WTC11 (cell line): ENCODE results near the gene RRP1. TPM values are rescaled to one million over a fixed set of nuclear protein-coding genes. Genes with fewer than 3 reads are reported as not detected.

Source experiments
- ATAC-seq: fragments of 200-7000 bp; cut with Tn5 transposase; 2 replicates; pipeline ENCODE4 v1.10.0; 2021; ENCODE audit warnings: mild to moderate bottlenecking, moderate library complexity
- CTCF ChIA-PET: fragments of 300-600 bp; sonication (Branson Sonifier 250); formaldehyde crosslinking; loops from one replicate; lab custom pipeline; 2021; ENCODE audit warnings: antibody characterized with exemption; lab: Charles Lee
- POLR2A ChIA-PET: fragments of 350-600 bp; sonication (Branson Sonifier 250); formaldehyde crosslinking; loops from one replicate; lab custom pipeline; 2021; ENCODE audit warnings: antibody characterized with exemption; lab: Charles Lee
- DNase-seq: peaks from one replicate; pipeline ENCODE4 v3.0.0; 2021; ENCODE audit warnings: low spot score
- H3K27ac Mint-ChIP-seq: 2 replicates; pipeline ENCODE4 v1.8.0; 2021; ENCODE audit warnings: mixed read lengths
- H3K27me3 Mint-ChIP-seq: 2 replicates; pipeline ENCODE4 v1.8.0; 2021; ENCODE audit warnings: low read depth, mild to moderate bottlenecking, moderate library complexity, mixed read lengths
- H3K36me3 Mint-ChIP-seq: 2 replicates; pipeline ENCODE4 v1.8.0; 2021; ENCODE audit warnings: mixed read lengths
- H3K4me1 Mint-ChIP-seq: 2 replicates; pipeline ENCODE4 v1.8.0; 2022; ENCODE audit warnings: mixed read lengths
- H3K4me3 Mint-ChIP-seq: 2 replicates; pipeline ENCODE4 v1.8.0; 2021; ENCODE audit warnings: mild to moderate bottlenecking, moderate library complexity, mixed read lengths
- H3K9me3 Mint-ChIP-seq: 2 replicates; pipeline ENCODE4 v1.8.0; 2021; ENCODE audit warnings: mixed read lengths
- FOXJ3 ChIP-seq: sonication (generic); formaldehyde crosslinking; IDR thresholded peaks from 2 replicates; pipeline ENCODE4 v1.9.0; 2021; ENCODE audit warnings: missing genetic modification reagents, mild to moderate bottlenecking, borderline replicate concordance
- GTF2I ChIP-seq: fragments of 250-450 bp; sonication (Bioruptor Pico); conservative IDR thresholded peaks from 2 replicates; pipeline ENCODE4 v1.4.0; 2021; ENCODE audit warnings: mild to moderate bottlenecking
- HMGA2 ChIP-seq: fragments of 250-450 bp; sonication (Bioruptor Pico); IDR thresholded peaks from 2 replicates; pipeline ENCODE4 v1.4.0; 2021; ENCODE audit warnings: mild to moderate bottlenecking, moderate library complexity
- NFE2L1 ChIP-seq: sonication (generic); formaldehyde crosslinking; IDR thresholded peaks from 2 replicates; pipeline ENCODE4 v1.8.1; 2023; ENCODE audit warnings: missing genetic modification reagents
- OVOL2 ChIP-seq: fragments of 250-450 bp; sonication (Bioruptor Pico); IDR thresholded peaks from 2 replicates; pipeline ENCODE4 v1.9.0; 2021; ENCODE audit warnings: mild to moderate bottlenecking, borderline replicate concordance
- SMAD3 ChIP-seq: sonication (generic); formaldehyde crosslinking; IDR thresholded peaks from 2 replicates; pipeline ENCODE4 v1.8.0; 2022; ENCODE audit warnings: missing genetic modification reagents, mild to moderate bottlenecking, borderline replicate concordance
- ZNF138 ChIP-seq: sonication (generic); formaldehyde crosslinking; conservative IDR thresholded peaks from 2 replicates; pipeline ENCODE4 v1.8.1; 2022; ENCODE audit warnings: mild to moderate bottlenecking, moderate library complexity, missing genetic modification reagents
- ZNF671 ChIP-seq: fragments of 250-450 bp; sonication (Bioruptor Pico); IDR thresholded peaks from 2 replicates; pipeline ENCODE4 v1.8.0; 2021; ENCODE audit warnings: mild to moderate bottlenecking
- total RNA-seq: library from RNA; stranded (reverse); gene quantifications from 3 replicates; pipeline ENCODE4 v1.2.3, GENCODE V29; 2021
- TF ChIP-seq, protein P1 (sequence below): sonication (generic); formaldehyde crosslinking; IDR thresholded peaks from 2 replicates; pipeline ENCODE4 v1.8.0; 2023; ENCODE audit warnings: mild to moderate bottlenecking, missing genetic modification reagents
- TF ChIP-seq, protein P2 (sequence below): fragments of 250-450 bp; sonication (Bioruptor Pico); IDR thresholded peaks from 2 replicates; pipeline ENCODE4 v1.9.0; 2021; ENCODE audit warnings: mild to moderate bottlenecking, borderline replicate concordance
- TF ChIP-seq, protein P3 (sequence below): sonication (generic); formaldehyde crosslinking; conservative IDR thresholded peaks from 2 replicates; pipeline ENCODE4 v1.8.1; 2023; ENCODE audit warnings: mild to moderate bottlenecking, low read depth, missing genetic modification reagents, moderate library complexity
- TF ChIP-seq, protein P4 (sequence below): sonication (generic); formaldehyde crosslinking; conservative IDR thresholded peaks from 2 replicates; pipeline ENCODE4 v1.8.1; 2022; ENCODE audit warnings: mild to moderate bottlenecking, missing genetic modification reagents

The RRP1 gene
- total RNA-seq, 1 experiment from 2014 or later = 53.0 TPM

DNA sequence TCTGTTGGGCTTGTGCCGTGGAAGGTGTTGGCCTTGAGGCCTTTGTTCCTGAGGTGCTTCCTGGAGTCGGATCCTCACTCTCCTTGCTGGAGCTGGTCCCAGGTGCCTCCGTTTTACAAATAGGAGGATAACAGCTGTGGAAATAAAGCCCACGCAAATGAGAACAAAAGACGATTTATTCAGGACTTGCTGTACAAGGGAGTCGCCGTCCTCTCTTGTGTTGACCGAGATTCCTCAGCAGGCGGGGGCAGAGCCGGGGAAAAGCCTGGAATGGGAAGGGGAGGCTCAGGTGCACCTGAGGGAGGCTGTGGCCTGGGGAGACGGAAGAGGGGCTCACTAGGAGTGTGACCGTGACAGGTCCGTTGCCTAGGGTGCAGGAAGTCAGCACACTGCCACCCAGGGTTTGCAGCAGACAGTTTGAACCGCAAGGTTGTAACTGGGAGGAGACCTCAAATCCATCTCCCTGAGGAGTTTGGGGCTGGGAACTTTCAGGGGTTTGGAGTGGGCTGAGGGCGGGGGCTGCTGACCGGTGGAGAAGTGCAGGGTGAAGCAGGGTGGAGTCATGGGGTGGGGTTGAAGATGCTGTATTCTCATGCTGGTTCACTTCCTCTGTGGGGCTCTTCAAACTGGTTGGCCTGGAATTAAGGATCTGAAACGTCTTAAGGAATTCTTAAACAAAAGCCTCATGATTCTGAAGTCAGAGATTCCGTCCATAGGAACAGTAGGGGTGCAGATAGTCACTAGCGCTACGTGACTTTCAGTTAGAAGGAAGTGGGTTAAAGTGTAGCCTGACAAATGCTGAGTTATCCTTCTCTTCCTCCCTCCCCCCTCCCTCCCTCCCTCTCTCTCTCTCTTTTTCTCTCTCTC, 10.7 kb upstream of the RRP1 start (continued):
- TF ChIP-seq, protein P1, sequence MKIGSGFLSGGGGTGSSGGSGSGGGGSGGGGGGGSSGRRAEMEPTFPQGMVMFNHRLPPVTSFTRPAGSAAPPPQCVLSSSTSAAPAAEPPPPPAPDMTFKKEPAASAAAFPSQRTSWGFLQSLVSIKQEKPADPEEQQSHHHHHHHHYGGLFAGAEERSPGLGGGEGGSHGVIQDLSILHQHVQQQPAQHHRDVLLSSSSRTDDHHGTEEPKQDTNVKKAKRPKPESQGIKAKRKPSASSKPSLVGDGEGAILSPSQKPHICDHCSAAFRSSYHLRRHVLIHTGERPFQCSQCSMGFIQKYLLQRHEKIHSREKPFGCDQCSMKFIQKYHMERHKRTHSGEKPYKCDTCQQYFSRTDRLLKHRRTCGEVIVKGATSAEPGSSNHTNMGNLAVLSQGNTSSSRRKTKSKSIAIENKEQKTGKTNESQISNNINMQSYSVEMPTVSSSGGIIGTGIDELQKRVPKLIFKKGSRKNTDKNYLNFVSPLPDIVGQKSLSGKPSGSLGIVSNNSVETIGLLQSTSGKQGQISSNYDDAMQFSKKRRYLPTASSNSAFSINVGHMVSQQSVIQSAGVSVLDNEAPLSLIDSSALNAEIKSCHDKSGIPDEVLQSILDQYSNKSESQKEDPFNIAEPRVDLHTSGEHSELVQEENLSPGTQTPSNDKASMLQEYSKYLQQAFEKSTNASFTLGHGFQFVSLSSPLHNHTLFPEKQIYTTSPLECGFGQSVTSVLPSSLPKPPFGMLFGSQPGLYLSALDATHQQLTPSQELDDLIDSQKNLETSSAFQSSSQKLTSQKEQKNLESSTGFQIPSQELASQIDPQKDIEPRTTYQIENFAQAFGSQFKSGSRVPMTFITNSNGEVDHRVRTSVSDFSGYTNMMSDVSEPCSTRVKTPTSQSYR (CRISPR knock-in tag) = no peak

DNA sequence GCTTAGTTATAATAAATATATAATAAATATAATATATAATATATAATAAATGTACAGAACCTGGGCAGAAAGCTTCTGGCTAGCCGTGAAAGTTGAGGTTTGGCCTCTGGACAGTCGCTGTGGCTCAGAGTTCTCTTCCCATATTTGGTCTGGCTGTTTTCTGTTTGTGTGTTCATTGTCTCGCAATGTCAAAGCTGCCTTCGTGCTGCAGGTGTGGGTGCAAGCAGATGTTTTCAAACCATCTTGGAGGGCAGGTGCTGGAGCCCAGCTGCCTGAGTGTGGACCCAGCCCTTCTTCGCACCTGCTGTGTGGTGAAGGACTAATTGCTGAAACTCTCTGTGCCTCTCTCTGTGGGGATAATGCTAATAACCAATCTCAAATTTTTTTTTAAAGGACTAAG, 9.7 kb upstream of the RRP1 start:
- peaks cover 2% of the 10 kb centered on the region; the same call in 1 of the 2 replicates for H3K27me3 Mint-ChIP-seq
- DNase-seq (no peak), ATAC-seq (no peak)
- H3K27ac Mint-ChIP-seq = no peak overlapping the region
- no peaks in the 10 kb centered on the region for H3K9me3 Mint-ChIP-seq
- TF ChIP-seq, protein P2, sequence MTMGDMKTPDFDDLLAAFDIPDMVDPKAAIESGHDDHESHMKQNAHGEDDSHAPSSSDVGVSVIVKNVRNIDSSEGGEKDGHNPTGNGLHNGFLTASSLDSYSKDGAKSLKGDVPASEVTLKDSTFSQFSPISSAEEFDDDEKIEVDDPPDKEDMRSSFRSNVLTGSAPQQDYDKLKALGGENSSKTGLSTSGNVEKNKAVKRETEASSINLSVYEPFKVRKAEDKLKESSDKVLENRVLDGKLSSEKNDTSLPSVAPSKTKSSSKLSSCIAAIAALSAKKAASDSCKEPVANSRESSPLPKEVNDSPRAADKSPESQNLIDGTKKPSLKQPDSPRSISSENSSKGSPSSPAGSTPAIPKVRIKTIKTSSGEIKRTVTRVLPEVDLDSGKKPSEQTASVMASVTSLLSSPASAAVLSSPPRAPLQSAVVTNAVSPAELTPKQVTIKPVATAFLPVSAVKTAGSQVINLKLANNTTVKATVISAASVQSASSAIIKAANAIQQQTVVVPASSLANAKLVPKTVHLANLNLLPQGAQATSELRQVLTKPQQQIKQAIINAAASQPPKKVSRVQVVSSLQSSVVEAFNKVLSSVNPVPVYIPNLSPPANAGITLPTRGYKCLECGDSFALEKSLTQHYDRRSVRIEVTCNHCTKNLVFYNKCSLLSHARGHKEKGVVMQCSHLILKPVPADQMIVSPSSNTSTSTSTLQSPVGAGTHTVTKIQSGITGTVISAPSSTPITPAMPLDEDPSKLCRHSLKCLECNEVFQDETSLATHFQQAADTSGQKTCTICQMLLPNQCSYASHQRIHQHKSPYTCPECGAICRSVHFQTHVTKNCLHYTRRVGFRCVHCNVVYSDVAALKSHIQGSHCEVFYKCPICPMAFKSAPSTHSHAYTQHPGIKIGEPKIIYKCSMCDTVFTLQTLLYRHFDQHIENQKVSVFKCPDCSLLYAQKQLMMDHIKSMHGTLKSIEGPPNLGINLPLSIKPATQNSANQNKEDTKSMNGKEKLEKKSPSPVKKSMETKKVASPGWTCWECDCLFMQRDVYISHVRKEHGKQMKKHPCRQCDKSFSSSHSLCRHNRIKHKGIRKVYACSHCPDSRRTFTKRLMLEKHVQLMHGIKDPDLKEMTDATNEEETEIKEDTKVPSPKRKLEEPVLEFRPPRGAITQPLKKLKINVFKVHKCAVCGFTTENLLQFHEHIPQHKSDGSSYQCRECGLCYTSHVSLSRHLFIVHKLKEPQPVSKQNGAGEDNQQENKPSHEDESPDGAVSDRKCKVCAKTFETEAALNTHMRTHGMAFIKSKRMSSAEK (CRISPR knock-in tag) = no peak
- no peak; the same call in 1 of the 2 replicates for TF ChIP-seq HMGA2
- no peak for TF ChIP-seq FOXJ3 (CRISPR knock-in tag)
- CTCF ChIA-PET = interaction anchor here (1.4 kb wide), 1 partner anchor 10 kb away, joined by 10 read pairs; the partner anchor contains the start of gene RRP1
- POLR2A ChIA-PET = no interaction called here
- no peak overlapping the region for H3K4me3 Mint-ChIP-seq
- H3K4me1 Mint-ChIP-seq = peaks cover 23% of the 10 kb centered on the region
- H3K36me3 Mint-ChIP-seq = 0 out of 2 replicates have a peak, but pooled peaks cover 3% of the 10 kb centered on the region

DNA sequence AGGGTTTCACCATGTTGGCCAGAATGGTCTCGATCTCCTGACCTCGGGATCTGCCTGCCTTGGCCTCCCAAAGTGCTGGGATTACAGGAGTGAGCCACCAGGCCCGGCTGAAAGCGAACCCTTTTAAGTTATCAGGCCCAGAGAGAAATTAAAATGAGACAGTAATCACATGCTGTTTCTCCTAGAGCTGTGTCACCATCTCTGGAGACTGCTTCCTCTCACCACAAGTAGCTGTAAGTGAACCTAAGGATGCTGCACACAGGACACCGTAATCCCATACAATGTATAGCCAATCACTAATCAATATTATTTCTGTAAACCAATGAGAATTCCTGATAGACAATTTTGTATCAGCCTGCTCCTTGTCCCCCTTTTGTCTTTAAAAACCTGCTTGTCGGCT, 7.5 kb upstream of the RRP1 start:
- H3K27ac Mint-ChIP-seq = no peak overlapping the region
- no peak for DNase-seq
- no peak overlapping the region for H3K4me3 Mint-ChIP-seq
- TF ChIP-seq HMGA2 = no peak
- TF ChIP-seq ZNF138 = no peak
- TF ChIP-seq GTF2I (CRISPR knock-in tag) = no peak
- H3K4me1 Mint-ChIP-seq = peaks cover 13% of the 10 kb centered on the region
- ChIA-PET CTCF (no interaction called here), POLR2A (no interaction called here)
- no peak for ATAC-seq
- H3K27me3 Mint-ChIP-seq = no peaks in the 10 kb centered on the region; the same call in 1 of the 2 replicates
- no peaks in the 10 kb centered on the region for H3K9me3 Mint-ChIP-seq
- H3K36me3 Mint-ChIP-seq = no peaks in the 10 kb centered on the region

DNA sequence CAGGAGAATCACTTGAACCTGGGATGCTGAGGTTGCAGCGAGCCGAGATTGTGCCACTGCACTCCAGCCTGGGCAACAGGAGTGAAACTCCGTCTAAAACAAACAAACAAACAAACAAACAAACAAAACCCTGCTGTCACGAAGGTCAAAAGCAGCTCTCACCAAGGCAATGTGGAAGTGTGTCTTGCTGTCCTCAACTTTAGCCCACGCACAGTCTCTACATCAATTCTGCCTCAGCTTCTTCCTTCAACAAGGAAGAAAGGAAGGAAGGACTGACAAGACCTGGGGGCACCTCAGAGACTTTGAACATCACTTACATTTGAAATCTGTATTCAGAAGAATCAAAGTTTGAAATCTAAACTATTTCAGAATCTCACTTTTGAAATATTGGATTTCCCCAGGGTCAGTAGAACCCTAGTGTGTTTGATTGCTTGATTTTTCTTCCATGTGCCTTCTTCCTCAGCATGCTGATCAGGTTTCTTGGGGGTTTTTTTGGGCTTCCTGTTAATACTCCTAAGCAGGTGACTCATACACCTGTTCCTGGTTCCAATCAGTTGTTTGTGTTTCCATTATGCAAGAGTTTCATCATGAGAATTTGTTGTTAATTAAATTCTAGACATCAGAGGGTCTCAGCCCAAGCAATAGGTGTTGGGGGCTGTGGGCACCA, 6.8 kb upstream of the RRP1 start:
- CTCF ChIA-PET = no interaction called here
- TF ChIP-seq, protein P3, sequence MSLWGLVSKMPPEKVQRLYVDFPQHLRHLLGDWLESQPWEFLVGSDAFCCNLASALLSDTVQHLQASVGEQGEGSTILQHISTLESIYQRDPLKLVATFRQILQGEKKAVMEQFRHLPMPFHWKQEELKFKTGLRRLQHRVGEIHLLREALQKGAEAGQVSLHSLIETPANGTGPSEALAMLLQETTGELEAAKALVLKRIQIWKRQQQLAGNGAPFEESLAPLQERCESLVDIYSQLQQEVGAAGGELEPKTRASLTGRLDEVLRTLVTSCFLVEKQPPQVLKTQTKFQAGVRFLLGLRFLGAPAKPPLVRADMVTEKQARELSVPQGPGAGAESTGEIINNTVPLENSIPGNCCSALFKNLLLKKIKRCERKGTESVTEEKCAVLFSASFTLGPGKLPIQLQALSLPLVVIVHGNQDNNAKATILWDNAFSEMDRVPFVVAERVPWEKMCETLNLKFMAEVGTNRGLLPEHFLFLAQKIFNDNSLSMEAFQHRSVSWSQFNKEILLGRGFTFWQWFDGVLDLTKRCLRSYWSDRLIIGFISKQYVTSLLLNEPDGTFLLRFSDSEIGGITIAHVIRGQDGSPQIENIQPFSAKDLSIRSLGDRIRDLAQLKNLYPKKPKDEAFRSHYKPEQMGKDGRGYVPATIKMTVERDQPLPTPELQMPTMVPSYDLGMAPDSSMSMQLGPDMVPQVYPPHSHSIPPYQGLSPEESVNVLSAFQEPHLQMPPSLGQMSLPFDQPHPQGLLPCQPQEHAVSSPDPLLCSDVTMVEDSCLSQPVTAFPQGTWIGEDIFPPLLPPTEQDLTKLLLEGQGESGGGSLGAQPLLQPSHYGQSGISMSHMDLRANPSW (CRISPR knock-in tag) = no peak
- TF ChIP-seq SMAD3 (no peak), ZNF671 (CRISPR knock-in tag) (no peak), FOXJ3 (CRISPR knock-in tag) (no peak), OVOL2 (CRISPR knock-in tag) (no peak), NFE2L1 (CRISPR knock-in tag) (no peak)
- TF ChIP-seq, protein P4, sequence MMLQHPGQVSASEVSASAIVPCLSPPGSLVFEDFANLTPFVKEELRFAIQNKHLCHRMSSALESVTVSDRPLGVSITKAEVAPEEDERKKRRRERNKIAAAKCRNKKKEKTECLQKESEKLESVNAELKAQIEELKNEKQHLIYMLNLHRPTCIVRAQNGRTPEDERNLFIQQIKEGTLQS = no peak
- TF ChIP-seq, all 79 proteins: peak for 0
- no peak for ATAC-seq
- Mint-ChIP-seq H3K9me3 (no peaks in the 10 kb centered on the region), H3K27ac (no peak overlapping the region), H3K27me3 (no peaks in the 10 kb centered on the region), H3K4me3 (no peak overlapping the region), H3K4me1 (peaks cover 13% of the 10 kb centered on the region), H3K36me3 (no peaks in the 10 kb centered on the region)
- no peak for DNase-seq
- POLR2A ChIA-PET = no interaction called here
